Activated CD4-positive, CD25-positive, alpha-beta regulatory T cell (primary cell): ENCODE data around the gene ADGRG2.

Experiments
- DNase-seq, 4 experiments: peaks; one replicate each; lab custom pipeline; 2025; lab: John Stamatoyannopoulos, UW

ADGRG2 gene

DNA sequence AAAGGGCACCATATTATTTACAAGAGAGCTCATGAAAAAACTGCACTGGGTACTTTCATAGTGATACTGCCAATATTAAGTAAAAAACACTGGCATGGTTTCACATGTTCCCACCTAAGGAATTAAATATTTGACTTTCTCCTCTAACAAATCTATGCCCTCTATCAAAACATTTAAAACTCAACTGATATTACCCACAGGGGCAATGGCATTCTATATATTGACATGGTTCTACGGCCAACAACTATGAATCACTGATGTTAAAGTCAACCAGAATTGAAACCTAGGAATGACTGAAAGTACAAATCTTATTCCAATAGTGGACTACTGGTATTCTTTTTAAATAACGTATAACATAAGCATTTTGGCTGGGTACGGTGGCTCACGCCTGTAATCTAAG lies 166.6 kb downstream of the ADGRG2 start:
- DNase-seq: no peak

DNA sequence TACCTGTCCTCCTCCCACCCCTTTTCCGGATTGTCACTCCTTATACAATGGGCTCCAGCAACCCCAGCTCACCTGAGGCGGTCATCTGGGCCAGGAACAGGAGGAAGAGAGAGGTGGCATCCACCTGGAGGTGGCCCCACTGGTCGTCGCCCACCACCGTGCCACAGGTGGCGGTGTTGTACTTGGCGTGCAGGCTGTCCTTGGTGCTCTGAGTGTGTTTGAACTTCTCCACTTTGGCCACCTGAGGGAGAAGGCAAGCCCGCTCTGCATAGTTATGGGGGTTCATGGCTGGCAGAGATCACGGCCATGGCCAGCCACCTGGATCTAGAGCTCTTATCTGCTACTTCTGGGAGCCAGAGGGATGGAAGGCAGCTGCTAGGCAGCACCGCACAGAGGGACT lies 171.2 kb downstream of the ADGRG2 start:
- no peak for DNase-seq

DNA sequence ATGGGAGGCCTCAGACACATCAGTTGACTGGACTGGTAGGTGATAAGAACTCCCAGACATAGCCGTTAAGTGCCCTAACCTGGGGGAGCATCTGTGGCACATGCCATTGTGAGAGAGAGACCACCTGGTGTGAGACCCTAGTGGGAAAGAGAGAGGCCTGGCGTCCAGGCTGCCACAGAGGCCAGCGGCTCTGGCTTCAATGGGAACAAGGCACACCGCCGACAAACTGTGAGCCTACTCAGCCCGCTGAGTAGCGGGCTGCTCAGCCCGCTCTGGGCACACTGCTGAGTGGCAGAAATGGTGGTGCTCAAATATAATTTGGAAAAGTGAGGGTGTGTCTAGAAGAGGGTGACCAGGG lies 172.3 kb downstream of the ADGRG2 start:
- DNase-seq: no peak

DNA sequence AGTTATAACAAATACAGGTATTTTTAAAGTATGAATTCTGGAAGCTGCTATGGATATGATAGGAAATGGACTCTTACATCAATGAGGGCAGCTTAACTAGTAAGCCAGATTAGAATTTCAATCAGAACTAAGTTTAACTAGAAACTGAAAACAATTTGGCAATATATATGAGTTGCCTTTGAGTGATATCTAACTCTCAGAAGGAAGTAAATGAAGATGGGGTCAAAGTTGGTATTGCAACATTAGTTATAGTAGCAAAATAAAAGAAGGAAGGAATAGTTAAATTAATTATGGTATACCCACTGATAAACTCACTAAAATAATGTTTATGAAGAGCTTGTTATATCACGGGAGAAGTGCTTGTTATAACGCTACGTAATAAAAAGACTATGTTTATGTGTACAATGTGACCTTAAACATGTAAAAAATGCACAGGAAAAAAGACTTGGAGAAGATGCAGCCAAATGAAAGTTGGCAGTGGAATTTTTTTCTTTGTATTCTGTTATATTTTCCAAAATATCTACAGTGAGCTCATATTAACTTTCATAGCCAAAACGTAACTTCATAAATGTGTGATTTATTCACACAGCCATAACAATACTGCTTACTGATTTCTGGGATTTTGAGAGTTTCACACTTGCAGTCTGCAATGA lies 172.9 kb downstream of the ADGRG2 start:
- DNase-seq: no peak

DNA sequence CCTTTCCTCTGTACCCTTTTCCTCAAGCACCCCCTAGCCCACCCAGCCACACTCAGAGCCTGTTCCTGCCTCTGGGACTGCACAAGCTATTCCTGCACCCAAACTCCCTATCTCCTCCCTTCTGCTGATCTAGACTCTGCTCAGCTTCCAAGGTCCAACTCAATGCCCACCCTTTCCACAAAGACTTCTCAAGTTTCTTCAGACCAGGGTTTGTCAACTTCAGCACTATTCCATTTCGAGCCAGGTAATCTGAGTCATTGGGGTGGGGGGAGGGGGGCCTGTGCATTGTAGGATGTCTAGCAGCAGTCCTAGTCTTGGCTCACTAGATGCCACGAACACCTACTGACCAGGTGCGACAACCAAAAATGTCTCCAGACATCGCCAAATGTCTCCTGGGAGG lies 175.7 kb downstream of the ADGRG2 start:
- DNase-seq: no peak

DNA sequence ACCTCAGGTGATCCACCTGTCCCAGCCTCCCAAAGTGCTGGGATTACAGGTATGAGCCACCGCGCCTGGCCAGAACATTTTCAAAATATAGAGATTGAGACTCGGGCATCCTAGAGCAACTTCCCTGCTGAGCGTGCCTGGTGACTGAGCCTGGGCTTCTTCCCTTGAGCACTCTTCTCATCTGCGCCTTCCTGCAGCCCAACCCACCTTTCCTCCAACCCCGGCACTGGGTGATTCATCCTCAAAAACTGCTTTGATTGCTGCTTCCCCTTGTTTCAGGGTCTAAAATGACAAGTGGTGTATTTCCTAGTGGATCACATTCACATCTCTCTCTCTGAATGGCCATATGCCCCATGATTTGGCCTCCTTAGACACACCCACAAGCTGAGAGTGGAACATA lies 176.1 kb downstream of the ADGRG2 start:
- DNase-seq: no peak

DNA sequence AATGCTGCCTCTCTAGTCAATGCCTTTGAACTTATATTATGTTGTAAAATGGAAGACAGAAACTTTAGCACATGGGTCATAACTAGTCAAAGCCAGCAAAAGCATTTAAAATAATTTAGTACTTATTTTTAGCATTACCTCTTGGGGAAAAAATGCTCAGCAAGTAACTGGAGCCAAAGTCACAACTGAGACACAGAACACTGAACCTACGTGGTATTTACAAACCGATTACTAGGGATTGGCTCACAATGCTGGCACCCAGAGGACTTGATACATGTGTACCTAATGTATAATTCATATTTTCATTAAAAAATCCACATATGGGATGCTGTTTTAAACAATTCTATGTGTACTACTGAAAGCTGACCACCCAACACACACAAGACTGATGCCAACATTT lies 176.8 kb downstream of the ADGRG2 start:
- DNase-seq: no peak

DNA sequence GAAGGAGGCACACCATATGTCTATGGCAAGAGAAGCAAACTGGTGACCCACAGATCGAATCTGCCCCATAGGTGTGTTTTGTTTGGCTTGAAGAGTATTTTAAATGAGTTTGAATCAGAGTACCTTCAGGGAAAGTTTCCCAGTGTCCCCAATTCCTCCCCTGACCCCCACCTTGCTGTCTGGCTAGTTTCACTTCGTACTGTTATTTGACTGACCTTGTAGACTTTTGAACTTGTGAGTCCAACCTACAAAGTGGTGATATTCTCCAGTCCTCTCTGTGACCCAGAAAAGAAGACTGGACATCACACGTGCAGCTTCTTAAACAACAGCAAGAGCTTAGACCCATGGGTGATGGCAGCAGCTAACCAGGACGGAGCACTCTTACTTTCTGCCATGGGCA lies 177.8 kb downstream of the ADGRG2 start:
- DNase-seq: no peak

DNA sequence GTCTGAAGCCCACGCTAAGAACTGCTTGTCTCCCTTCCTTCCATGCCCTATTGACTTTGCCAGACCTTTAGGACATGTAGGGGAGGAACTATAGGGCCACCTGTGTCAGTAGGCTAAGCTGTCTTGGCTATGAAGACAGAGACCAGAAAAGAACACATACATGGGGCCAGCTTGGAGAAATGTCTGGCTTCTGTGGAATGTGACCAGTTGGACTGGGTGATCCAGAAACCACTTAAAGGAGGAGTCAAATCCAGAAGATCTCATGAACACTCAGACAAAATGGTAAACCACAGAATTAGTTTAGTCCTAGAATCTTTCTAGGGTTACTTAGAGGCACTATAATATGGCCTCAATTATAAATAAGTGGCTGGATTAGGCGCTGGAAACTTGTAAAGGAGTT lies 180.4 kb downstream of the ADGRG2 start:
- no peak for DNase-seq
